GM21390 (cell line): Measurements from ENCODE around the gene GALNS.
"Not testable (repeated sequence)": the region's sequence is repeated elsewhere in the genome, so short reads cannot be mapped to it uniquely, and the experiment has no call there.

ENCODE experiments used
- ATAC-seq: cut with Tn5 transposase; IDR thresholded peaks from one replicate; pipeline ENCODE4 v1.9.1; 2021; ENCODE audit not compliant: unreplicated experiment

The GALNS gene

DNA sequence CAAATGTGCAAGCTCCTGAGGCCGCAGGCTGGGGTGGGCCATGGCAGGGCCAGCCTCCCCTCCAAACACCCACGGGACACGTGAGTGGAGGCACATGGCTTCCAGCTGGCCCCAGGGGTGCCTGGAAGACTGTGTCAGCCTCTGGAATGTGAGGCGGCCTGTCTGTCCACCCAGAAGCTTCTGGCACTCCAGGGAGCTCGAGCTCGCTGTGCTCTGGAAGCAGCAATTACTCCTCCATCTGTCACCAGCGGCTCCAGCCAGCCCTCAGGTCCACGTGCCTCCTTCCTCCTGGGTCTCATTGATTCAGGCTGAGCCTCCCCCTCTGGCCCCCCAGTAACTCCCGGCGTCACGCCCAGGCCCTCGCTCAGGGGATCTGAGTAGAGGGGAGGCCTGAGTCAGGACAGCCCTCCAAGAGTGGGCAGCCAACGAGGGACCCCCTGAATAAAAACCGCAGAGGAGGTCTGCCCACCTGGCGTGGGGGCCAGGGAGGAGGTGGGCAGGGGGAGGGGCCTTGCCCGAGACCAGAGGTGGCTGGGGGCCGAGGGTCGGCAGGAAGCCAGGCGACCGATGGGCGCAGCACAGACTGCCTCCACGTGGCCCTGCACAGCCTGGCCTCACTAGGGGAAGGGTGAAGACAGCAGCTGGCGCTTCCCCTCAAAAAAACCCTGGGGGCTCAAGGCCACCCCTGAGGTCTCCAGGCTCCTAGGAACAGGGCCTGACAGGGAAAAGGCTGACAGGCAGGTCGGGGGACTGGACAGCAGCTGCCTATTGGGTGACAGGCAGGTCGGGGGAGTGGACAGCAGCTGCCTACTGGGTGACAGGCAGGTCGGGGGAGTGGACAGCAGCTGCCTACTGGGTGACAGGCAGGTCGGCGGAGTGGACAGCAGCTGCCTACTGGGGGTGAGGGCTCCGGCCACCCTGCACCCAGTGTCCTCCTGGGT is 83.6 kb downstream of the GALNS start:
- ATAC-seq, result no peak

GRCh38 chr16:88771781-88772180 is 85.0 kb downstream of the GALNS start:
- ATAC-seq, result not testable (repeated sequence)

DNA sequence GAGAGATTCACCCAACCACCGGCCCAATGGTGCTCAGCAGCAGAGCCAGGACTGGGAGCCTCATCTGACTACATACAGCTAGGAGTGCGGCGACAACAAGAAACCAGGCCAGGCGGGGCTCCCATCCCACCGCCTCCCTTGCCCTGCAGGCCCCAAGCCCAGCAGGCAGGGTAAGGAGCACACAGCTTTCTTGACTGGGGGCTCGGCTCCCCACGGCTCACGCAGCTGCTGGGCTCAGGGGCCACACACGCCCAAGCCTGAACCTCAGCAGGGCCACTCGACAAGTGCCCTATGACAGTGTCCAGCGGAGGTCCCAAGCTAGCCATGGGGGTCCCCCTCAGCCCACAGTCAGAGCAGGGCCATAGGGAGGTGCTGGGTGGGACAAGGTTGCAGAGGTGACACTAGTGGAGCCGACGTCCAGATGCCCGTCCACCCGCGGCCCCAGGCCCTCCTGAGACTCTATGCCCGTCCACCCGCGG is 85.4 kb downstream of the GALNS start:
- no peak for ATAC-seq

DNA sequence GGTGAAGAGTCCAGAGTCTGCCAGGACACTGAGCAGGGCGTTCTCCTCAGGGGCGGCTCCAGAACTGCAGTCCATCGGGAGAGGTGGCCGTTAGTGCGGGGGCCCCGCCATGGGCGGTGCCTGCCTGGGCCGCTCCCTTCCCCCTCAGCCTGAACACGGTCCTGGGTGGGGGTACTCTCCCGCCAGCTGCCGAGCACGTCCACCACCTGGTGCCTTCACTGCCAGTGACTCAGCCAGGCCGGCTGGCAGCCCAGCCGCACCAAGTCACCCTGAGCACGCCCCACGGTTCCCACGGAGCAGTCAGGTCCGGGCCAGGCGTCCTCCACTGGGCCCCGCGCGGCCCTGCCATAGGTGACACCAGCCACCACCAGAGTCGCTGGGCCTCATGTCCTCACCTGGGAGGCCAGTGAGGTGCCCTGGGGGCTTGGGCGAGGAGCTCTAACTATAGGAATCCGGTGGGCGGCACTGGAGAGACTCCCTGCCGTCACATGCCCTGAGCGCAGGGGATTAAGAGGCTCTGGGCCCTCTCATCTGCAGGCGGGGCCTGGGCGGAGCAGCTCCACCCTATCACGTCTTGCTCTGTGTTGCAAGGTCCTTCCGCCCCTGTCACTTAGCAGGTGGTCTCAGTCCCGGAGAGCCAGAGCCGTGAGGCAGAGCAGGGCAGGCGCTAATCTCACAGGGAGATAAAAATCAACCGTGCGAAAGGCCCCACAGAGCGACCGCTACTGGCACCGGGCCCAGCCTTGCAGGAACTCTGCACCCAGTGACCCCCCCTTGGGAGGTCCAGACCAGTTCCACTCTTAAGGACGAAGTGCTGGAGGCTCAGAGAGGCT is 86.1 kb downstream of the GALNS start:
- no peak for ATAC-seq

- no peak for ATAC-seq
Measured at GRCh38 chr16:88769617-88770460, 86.9 kb downstream of the GALNS start.

DNA sequence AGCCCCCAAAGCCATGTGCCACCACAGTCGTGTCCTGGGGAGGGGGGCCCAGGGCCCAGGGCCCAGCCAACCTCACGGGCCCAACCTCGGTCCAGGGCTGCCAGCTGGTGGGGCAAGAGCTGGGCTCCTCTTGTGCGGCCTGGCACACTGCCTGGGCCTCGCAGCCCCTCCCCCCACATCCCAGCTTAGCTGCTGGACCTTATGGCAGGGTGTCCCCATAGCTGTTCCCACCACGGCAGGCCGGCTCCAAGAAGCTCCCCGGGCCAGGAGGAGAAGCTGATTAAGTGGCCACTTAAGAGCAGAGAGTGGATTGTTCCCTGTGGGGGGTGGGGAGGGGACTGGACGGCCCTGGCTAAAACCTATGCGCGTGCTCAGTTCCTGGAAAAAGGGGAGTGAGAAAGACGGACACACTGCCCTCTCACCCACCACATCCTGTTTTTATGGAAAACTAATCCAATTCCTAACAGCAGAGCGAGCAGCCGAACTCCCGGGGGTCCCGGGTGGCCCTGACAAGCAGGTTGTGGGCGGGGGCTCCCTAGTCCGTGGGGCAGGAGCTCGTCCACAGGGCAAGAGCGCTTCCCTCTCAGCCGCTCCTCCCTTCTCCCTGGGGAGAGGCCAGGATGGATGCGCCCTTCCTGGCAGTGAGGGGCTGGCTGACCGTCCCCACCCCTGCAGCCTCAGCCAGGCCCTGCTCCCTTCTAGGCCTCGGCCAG is 88.5 kb downstream of the GALNS start:
- no peak for ATAC-seq

DNA sequence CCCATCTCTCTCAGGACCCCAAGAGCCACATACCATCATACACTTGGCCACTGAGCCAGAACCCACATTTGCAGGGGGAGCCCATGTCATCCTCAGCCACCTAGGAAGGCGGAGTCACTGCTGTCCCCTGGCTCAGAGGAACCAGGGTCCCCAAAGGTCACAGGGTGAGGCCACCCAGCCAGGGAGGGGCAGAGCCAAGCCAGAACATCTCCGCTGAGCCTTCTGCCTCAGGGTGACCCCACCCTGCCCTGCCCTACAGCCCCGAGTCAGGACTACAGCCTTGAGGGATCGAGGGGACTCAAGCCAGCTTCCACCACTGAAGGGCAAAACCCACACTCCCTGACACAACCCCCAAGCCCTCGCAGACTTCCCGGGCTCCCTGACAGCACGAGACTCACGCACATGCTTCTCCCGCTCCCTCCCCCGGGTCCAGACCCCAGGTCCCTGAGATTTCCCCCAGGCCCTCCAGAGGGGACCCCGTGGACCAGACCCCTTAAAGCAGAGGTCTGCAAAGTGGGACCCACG is 89.1 kb downstream of the GALNS start:
- ATAC-seq, result no peak

GRCh38 chr16:88766975-88767374 is 89.8 kb downstream of the GALNS start:
- ATAC-seq, result no peak

- ATAC-seq, result no peak
Measured at GRCh38 chr16:88764913-88765349, 91.8 kb downstream of the GALNS start.

DNA sequence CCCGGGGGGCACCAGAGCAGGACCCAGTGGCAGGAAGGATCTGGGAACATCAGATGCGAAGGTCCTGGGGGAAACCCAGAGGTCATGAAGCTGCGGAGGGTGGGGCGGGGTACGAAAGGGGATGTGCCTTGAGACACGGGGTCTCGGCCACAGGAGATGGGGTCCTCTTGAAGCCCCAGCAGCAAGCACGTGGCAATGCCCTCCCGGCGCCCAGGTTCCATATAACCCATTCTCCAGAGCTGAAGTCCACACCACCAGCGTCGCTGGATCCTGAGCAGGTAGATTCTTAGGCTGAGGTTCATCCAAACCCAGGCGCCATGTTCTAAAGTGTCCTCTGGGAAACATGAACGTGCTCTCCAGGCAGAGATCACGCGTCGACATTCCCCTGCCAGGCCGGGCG is 92.7 kb downstream of the GALNS start:
- ATAC-seq, result no peak
